SK-N-MC (cell line): ENCODE results near the gene CRABP2.

Experiments
- EZH2 ChIP-seq: fragments of 200-600 bp; sonication (generic); IDR thresholded peaks from one replicate; pipeline ENCODE4 v1.6.1; 2017; ENCODE audit warnings: antibody characterized with exemption
- FOXP2 ChIP-seq: optimal IDR thresholded peaks from 2 replicates; pipeline ENCODE3; 2011; ENCODE audit warnings: mild to moderate bottlenecking, moderate library complexity; ENCODE audit not compliant: insufficient read depth; ENCODE audit errors: extremely low read length, control extremely low read depth
- POLR2AphosphoS5 ChIP-seq: IDR thresholded peaks from 2 replicates; pipeline ENCODE4 v1.6.1; 2012; ENCODE audit warnings: mild to moderate bottlenecking, low read depth, low read length, borderline replicate concordance

DNA sequence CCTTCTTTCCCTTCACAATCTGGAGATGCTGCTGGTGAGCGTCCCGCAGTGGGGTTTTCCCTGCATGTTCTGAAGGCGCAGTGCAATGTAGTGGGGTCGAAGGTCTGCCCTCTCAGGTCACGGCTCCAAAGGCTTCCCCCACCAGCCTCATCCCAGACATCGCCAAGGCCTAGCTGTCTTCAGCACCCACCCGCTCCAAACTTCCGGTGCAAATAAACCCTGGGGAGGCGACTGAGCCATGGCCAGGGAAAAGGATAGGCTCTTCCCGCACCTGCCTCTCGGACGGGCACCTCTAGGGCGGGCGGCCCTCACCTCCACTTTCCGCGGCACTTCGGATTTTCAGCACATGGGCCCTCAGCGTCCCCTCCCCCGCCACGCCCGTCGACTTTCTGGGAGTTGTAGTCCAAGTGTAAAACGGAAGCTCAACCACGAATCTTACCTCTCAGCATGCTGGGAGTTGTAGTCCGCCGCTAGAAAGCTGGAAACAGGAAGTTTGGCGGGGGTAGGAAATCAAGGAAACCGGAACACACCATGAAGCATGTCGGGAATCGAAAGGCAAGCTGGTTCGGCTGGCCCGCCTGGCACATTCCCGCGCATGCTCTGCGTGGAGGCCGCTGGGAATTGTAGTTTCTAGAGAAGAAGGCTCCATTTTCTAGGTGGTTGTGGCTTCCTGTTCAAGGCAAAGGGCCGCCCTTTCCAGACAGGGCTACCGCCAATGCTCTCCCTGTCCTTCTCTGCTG, 35.5 kb upstream of the CRABP2 start, which contains the start of gene MRPL24:
- TF ChIP-seq EZH2, result no peak
- peak; percentile 89 for TF ChIP-seq POLR2AphosphoS5
- TF ChIP-seq FOXP2, result no peak
